ENCODE data around the gene ZNF365. TPM values are rescaled to one million over a fixed set of nuclear protein-coding genes. Genes with fewer than 3 reads are reported as not detected.

The ZNF365 gene
- total RNA-seq, 1 experiment from 2014 or later: 0.59 TPM

DNA sequence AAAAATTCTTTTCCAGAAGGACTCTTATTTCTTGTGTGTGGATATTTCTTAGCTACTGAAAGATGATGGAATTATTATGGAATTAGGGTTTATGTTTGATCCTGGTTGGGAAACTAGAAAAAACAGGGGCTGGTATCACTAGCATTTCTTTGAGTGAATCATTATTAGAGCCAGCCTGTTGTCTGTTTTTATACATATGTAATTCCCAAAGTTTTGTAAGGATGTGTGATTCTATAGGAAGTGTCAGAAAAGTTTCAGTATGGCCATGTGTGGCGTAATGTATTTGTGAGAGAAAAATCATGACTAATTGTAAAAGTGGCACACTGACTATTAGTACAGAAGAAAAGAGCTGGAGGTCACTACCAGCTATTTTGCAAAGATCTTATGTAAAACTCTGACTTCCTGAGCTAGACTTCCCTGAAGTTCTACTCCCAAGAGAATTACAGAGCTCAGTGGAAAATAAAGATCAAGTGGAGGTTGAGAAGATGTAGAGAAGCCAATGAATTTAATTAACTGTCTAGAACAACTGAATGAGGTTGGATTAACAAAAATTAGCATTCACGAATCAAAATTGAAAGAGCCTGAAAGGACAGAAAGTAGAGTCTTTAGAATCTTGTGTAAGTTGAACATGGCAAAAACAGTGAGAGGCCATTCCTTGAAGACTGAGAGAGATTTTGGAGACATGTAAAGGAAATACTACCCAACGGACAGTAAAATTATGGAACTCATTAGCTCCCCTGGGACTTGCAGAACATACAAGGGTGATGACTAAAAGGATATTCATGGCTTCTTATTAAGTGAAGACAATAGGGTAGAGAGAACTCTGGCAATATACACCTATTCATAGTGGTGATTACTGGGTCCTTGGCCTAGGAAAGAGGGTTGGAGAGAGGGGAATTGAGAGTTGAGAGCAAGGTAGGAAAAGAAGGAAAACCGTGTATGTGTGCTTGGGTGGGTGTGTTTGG, 12.5 kb downstream of the ZNF365 start:
- Mint-ChIP-seq H3K27me3 (ENCODE audit: low read depth) (no peaks in the 10 kb centered on the region), H3K9me3 (peaks cover 3% of the 10 kb centered on the region; the same call in 1 of the 2 replicates), H3K27ac (no peak overlapping the region), H3K4me1 (peaks cover 14% of the 10 kb centered on the region), H3K36me3 (no peaks in the 10 kb centered on the region), H3K4me3 (no peak overlapping the region)
- TF ChIP-seq, protein P1, sequence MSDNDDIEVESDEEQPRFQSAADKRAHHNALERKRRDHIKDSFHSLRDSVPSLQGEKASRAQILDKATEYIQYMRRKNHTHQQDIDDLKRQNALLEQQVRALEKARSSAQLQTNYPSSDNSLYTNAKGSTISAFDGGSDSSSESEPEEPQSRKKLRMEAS (CRISPR knock-in tag; IDR thresholded peaks at IDR 0.05): no peak
- TF ChIP-seq, protein P2, sequence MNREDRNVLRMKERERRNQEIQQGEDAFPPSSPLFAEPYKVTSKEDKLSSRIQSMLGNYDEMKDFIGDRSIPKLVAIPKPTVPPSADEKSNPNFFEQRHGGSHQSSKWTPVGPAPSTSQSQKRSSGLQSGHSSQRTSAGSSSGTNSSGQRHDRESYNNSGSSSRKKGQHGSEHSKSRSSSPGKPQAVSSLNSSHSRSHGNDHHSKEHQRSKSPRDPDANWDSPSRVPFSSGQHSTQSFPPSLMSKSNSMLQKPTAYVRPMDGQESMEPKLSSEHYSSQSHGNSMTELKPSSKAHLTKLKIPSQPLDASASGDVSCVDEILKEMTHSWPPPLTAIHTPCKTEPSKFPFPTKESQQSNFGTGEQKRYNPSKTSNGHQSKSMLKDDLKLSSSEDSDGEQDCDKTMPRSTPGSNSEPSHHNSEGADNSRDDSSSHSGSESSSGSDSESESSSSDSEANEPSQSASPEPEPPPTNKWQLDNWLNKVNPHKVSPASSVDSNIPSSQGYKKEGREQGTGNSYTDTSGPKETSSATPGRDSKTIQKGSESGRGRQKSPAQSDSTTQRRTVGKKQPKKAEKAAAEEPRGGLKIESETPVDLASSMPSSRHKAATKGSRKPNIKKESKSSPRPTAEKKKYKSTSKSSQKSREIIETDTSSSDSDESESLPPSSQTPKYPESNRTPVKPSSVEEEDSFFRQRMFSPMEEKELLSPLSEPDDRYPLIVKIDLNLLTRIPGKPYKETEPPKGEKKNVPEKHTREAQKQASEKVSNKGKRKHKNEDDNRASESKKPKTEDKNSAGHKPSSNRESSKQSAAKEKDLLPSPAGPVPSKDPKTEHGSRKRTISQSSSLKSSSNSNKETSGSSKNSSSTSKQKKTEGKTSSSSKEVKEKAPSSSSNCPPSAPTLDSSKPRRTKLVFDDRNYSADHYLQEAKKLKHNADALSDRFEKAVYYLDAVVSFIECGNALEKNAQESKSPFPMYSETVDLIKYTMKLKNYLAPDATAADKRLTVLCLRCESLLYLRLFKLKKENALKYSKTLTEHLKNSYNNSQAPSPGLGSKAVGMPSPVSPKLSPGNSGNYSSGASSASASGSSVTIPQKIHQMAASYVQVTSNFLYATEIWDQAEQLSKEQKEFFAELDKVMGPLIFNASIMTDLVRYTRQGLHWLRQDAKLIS (CRISPR knock-in tag; IDR thresholded peaks at IDR 0.05; ENCODE audit: borderline replicate concordance): no peak
- TF ChIP-seq JAZF1 (CRISPR knock-in tag; IDR thresholded peaks at IDR 0.05): no peak
- no peak for TF ChIP-seq SMAD3 (CRISPR knock-in tag; IDR thresholded peaks at IDR 0.05; ENCODE audit: borderline replicate concordance)
- TF ChIP-seq, protein P3, sequence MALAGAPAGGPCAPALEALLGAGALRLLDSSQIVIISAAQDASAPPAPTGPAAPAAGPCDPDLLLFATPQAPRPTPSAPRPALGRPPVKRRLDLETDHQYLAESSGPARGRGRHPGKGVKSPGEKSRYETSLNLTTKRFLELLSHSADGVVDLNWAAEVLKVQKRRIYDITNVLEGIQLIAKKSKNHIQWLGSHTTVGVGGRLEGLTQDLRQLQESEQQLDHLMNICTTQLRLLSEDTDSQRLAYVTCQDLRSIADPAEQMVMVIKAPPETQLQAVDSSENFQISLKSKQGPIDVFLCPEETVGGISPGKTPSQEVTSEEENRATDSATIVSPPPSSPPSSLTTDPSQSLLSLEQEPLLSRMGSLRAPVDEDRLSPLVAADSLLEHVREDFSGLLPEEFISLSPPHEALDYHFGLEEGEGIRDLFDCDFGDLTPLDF (CRISPR knock-in tag; IDR thresholded peaks at IDR 0.05): no peak
- TF ChIP-seq NFE2L1 (CRISPR knock-in tag; IDR thresholded peaks at IDR 0.05): no peak
- no peak for ATAC-seq
- ChIA-PET POLR2A (no interaction called here), CTCF (interaction anchor here (0.6 to 1.5 kb wide), 2 partner anchors 28 to 1246 kb away, joined by 4 to 5 read pairs; no protein-coding TSS in a partner anchor)
- no peak for DNase-seq (ENCODE audit: low spot score)

- DNase-seq (ENCODE audit: low spot score): no peak
- Mint-ChIP-seq H3K36me3 (no peaks in the 10 kb centered on the region), H3K27ac (no peak overlapping the region), H3K27me3 (ENCODE audit: low read depth) (no peaks in the 10 kb centered on the region), H3K9me3 (peaks cover 9% of the 10 kb centered on the region; the same call in 1 of the 2 replicates), H3K4me1 (peaks cover 14% of the 10 kb centered on the region), H3K4me3 (no peak overlapping the region)
- CTCF ChIA-PET: interaction anchor here (0.7 to 1.5 kb wide), 2 partner anchors 26 to 120 kb away, joined by 3 to 5 read pairs; partner anchors contain the start of gene RTKN2
- TF ChIP-seq, protein P4, sequence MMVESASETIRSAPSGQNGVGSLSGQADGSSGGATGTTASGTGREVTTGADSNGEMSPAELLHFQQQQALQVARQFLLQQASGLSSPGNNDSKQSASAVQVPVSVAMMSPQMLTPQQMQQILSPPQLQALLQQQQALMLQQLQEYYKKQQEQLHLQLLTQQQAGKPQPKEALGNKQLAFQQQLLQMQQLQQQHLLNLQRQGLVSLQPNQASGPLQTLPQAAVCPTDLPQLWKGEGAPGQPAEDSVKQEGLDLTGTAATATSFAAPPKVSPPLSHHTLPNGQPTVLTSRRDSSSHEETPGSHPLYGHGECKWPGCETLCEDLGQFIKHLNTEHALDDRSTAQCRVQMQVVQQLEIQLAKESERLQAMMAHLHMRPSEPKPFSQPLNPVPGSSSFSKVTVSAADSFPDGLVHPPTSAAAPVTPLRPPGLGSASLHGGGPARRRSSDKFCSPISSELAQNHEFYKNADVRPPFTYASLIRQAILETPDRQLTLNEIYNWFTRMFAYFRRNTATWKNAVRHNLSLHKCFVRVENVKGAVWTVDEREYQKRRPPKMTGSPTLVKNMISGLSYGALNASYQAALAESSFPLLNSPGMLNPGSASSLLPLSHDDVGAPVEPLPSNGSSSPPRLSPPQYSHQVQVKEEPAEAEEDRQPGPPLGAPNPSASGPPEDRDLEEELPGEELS (CRISPR knock-in tag; IDR thresholded peaks at IDR 0.05): no peak
- TF ChIP-seq, protein P3 (CRISPR knock-in tag; IDR thresholded peaks at IDR 0.05): no peak
- TF ChIP-seq PRDM15 (CRISPR knock-in tag; IDR thresholded peaks at IDR 0.05): peak; percentile 70
- peak; percentile 48; the same call in 1 of the 2 replicates for ATAC-seq
- POLR2A ChIA-PET: no interaction called here
These were observed 14.2 kb downstream of the ZNF365 start for GRCh38 chr10:62388328-62388727.

Data from WTC11 (cell line).